Neural progenitor cell (in vitro differentiated cells): ENCODE results near the gene CTSO. TPM values are rescaled to one million over a fixed set of nuclear protein-coding genes. Genes with fewer than 3 reads are reported as not detected.

Experiments
- DNase-seq: peaks from one replicate; pipeline ENCODE4 v3.0.0-alpha.2; 2016; ENCODE audit warnings: low spot score
- H2AFZ ChIP-seq: fragments of 200-600 bp; sonication (generic); replicated peaks from 2 replicates; pipeline ENCODE4 v1.6.1; 2016; ENCODE audit warnings: antibody characterized with exemption
- H3F3A ChIP-seq: fragments of 200-600 bp; sonication (generic); 2 replicates; pipeline ENCODE4 v1.6.1; 2016; ENCODE audit warnings: antibody characterized with exemption, low read depth
- H3K27ac ChIP-seq: fragments of 200-600 bp; sonication (generic); 2 replicates; pipeline ENCODE4 v1.5.1; 2016; ENCODE audit warnings: mild to moderate bottlenecking
- H3K27me3 ChIP-seq: fragments of 200-600 bp; sonication (generic); 2 replicates; pipeline ENCODE4 v1.6.1; 2016; ENCODE audit warnings: mild to moderate bottlenecking, moderate library complexity
- H3K36me3 ChIP-seq: fragments of 200-600 bp; sonication (generic); 2 replicates; pipeline ENCODE4 v1.5.1; 2016
- H3K4me1 ChIP-seq: fragments of 200-600 bp; sonication (generic); 2 replicates; pipeline ENCODE4 v1.6.1; 2016; ENCODE audit warnings: mixed run types
- H3K4me2 ChIP-seq: fragments of 200-600 bp; sonication (generic); 2 replicates; pipeline ENCODE4 v1.6.1; 2016
- H3K4me3 ChIP-seq: fragments of 200-600 bp; sonication (generic); 2 replicates; pipeline ENCODE4 v1.5.1; 2016
- H3K79me2 ChIP-seq: fragments of 200-600 bp; sonication (generic); 2 replicates; pipeline ENCODE4 v1.6.1; 2016; ENCODE audit warnings: low read depth
- H3K9ac ChIP-seq: fragments of 200-600 bp; sonication (generic); 2 replicates; pipeline ENCODE4 v1.6.1; 2016
- H3K9me3 ChIP-seq: fragments of 200-600 bp; sonication (generic); 2 replicates; pipeline ENCODE4 v1.5.1; 2016; ENCODE audit warnings: low read depth
- H4K20me1 ChIP-seq: fragments of 200-600 bp; sonication (generic); 2 replicates; pipeline ENCODE4 v1.6.1; 2016; ENCODE audit warnings: low read depth
- H3K27ac Mint-ChIP-seq: 3 replicates; pipeline ENCODE4 v1.8.0; 2021; ENCODE audit warnings: mixed read lengths
- H3K27me3 Mint-ChIP-seq: 2 replicates; pipeline ENCODE4 v1.8.0; 2022; ENCODE audit warnings: low read depth, mild to moderate bottlenecking, inconsistent platforms, moderate library complexity, mixed read lengths; ENCODE audit not compliant: insufficient read depth
- H3K36me3 Mint-ChIP-seq: 3 replicates; pipeline ENCODE4 v1.8.0; 2021; ENCODE audit warnings: mixed read lengths
- H3K4me1 Mint-ChIP-seq: 3 replicates; pipeline ENCODE4 v1.8.0; 2021; ENCODE audit warnings: mixed read lengths
- H3K4me3 Mint-ChIP-seq: 3 replicates; pipeline ENCODE4 v1.8.0; 2021; ENCODE audit warnings: mild to moderate bottlenecking, moderate library complexity, mixed read lengths
- H3K9me3 Mint-ChIP-seq: 3 replicates; pipeline ENCODE4 v1.8.0; 2020; ENCODE audit warnings: mixed read lengths
- CTCF ChIP-seq: fragments of 200-600 bp; sonication (generic); IDR thresholded peaks from 2 replicates; pipeline ENCODE4 v1.5.1; 2017; ENCODE audit warnings: antibody characterized with exemption, mild to moderate bottlenecking
- EZH2 ChIP-seq: fragments of 200-600 bp; sonication (generic); IDR thresholded peaks from 2 replicates; pipeline ENCODE4 v1.6.1; 2017; ENCODE audit warnings: antibody characterized with exemption, mild to moderate bottlenecking, moderate library complexity
- EZH2phosphoT487 ChIP-seq: fragments of 200-600 bp; sonication (generic); IDR thresholded peaks from 2 replicates; pipeline ENCODE4 v1.6.1; 2017; ENCODE audit warnings: antibody characterized with exemption
- total RNA-seq: library from RNA; depleted of rRNA; stranded (reverse); fragments of >200 nt; gene quantifications from 2 replicates; pipeline ENCODE4 v1.2.3, GENCODE V29; 2015; ENCODE audit warnings: low replicate concordance

The CTSO gene
- total RNA-seq, 1 donor from 2014 or later, result 3.2 TPM

GRCh38 chr4:155943605-155944291 is 9.9 kb downstream of the CTSO start:
- Mint-ChIP-seq H3K4me1 (no peaks in the 10 kb centered on the region), H3K27ac (no peak overlapping the region), H3K9me3 (no peaks in the 10 kb centered on the region), H3K36me3 (no peaks in the 10 kb centered on the region), H3K27me3 (no peaks in the 10 kb centered on the region), H3K4me3 (no peak overlapping the region)
- Histone ChIP-seq H3K36me3 (no peaks in the 10 kb centered on the region), H3K9me3 (no peaks in the 10 kb centered on the region), H3K9ac (no peak overlapping the region), H2AFZ (no peak overlapping the region), H3K4me2 (no peak overlapping the region), H3K4me3 (no peak overlapping the region), H3K79me2 (no peaks in the 10 kb centered on the region), H3K27me3 (no peaks in the 10 kb centered on the region), H4K20me1 (no peaks in the 10 kb centered on the region), H3K27ac (no peak overlapping the region), H3K4me1 (no peaks in the 10 kb centered on the region), H3F3A (no peaks in the 10 kb centered on the region)
- no peak for TF ChIP-seq CTCF
- no peak for TF ChIP-seq EZH2phosphoT487
- no peak for TF ChIP-seq EZH2
- no peak for DNase-seq

- H3K36me3 ChIP-seq, result no peaks in the 10 kb centered on the region
- H3K27ac ChIP-seq, result no peak overlapping the region
- no peaks in the 10 kb centered on the region for H3K79me2 ChIP-seq
- H3K27ac Mint-ChIP-seq, result no peak overlapping the region
- no peak for DNase-seq
- no peaks in the 10 kb centered on the region for H3F3A ChIP-seq
- H3K4me1 Mint-ChIP-seq, result no peaks in the 10 kb centered on the region
- H3K4me3 ChIP-seq, result no peak overlapping the region
- H3K36me3 Mint-ChIP-seq, result no peaks in the 10 kb centered on the region
- H3K9ac ChIP-seq, result no peak overlapping the region
- TF ChIP-seq EZH2 (no peak), EZH2phosphoT487 (no peak), CTCF (no peak)
- H3K4me3 Mint-ChIP-seq, result no peak overlapping the region
- no peaks in the 10 kb centered on the region for H4K20me1 ChIP-seq
- no peaks in the 10 kb centered on the region for H3K27me3 Mint-ChIP-seq
- H2AFZ ChIP-seq, result no peak overlapping the region
- H3K27me3 ChIP-seq, result no peaks in the 10 kb centered on the region
- H3K9me3 Mint-ChIP-seq, result no peaks in the 10 kb centered on the region
- no peaks in the 10 kb centered on the region for H3K4me1 ChIP-seq
- H3K9me3 ChIP-seq, result no peaks in the 10 kb centered on the region
- H3K4me2 ChIP-seq, result no peak overlapping the region
These were observed 11.8 kb downstream of the CTSO start for GRCh38 chr4:155941820-155942219.

- Histone ChIP-seq H3K79me2 (no peaks in the 10 kb centered on the region), H3K4me2 (no peak overlapping the region), H3K27me3 (no peaks in the 10 kb centered on the region), H2AFZ (no peak overlapping the region), H3K9ac (no peak overlapping the region), H3F3A (no peaks in the 10 kb centered on the region), H4K20me1 (no peaks in the 10 kb centered on the region), H3K9me3 (no peaks in the 10 kb centered on the region), H3K4me3 (no peak overlapping the region), H3K27ac (no peak overlapping the region), H3K4me1 (no peaks in the 10 kb centered on the region), H3K36me3 (no peaks in the 10 kb centered on the region)
- Mint-ChIP-seq H3K9me3 (no peaks in the 10 kb centered on the region), H3K4me3 (no peak overlapping the region), H3K4me1 (no peaks in the 10 kb centered on the region), H3K27me3 (no peaks in the 10 kb centered on the region), H3K36me3 (no peaks in the 10 kb centered on the region), H3K27ac (no peak overlapping the region)
- TF ChIP-seq CTCF (no peak), EZH2phosphoT487 (no peak), EZH2 (no peak)
- DNase-seq, result no peak
These were observed 12.4 kb downstream of the CTSO start for GRCh38 chr4:155941085-155941790.
